ENCODE results near the gene ERBB2. TPM values are rescaled to one million over a fixed set of nuclear protein-coding genes. Genes with fewer than 3 reads are reported as not detected.

ERBB2 gene
- total and polyA plus RNA-seq, 2 experiments from 2014 or later, result 46.2 to 196 TPM

- TF ChIP-seq REST (IDR thresholded peaks at IDR 0.05; ENCODE audit: unreplicated experiment) (no peak), ZNF331 (CRISPR knock-in tag; IDR thresholded peaks at IDR 0.05; ENCODE audit: low read depth) (no peak), ETS1 (IDR thresholded peaks at IDR 0.05) (no peak), POLR2AphosphoS5 (IDR thresholded peaks at IDR 0.05; ENCODE audit: low read depth) (no peak), EZH2 (IDR thresholded peaks at IDR 0.05; ENCODE audit: low read depth, unreplicated experiment) (no peak), STAT1 (IDR thresholded peaks at IDR 0.05; ENCODE audit: unreplicated experiment) (no peak)
Measured at GRCh38 chr17:39651923-39652586, 47.8 kb upstream of the ERBB2 start (continued).

GRCh38 chr17:39652587-39653315 lies 47.1 kb upstream of the ERBB2 start:
- Histone ChIP-seq H3K4me2 (peak overlapping the region; percentile 43; the same call in 1 of the 2 replicates), H3K27ac (ENCODE audit: low read depth) (peak overlapping the region; percentile 55; the same call in 1 of the 2 replicates), H3K4me1 (ENCODE audit: insufficient read depth) (peaks cover 18% of the 10 kb centered on the region), H3K9me2 (ENCODE audit: insufficient read depth) (no peaks in the 10 kb centered on the region), H3K36me3 (ENCODE audit: insufficient read depth) (no peaks in the 10 kb centered on the region), H3F3A (replicated peaks; ENCODE audit: low read depth) (peaks cover 13% of the 10 kb centered on the region; the same call in 1 of the 2 replicates), H3K4me3 (no peak overlapping the region), H4K20me1 (replicated peaks; ENCODE audit: insufficient read depth) (peaks cover 10% of the 10 kb centered on the region), H3K27me3 (ENCODE audit: insufficient read depth) (no peaks in the 10 kb centered on the region), H2AFZ (no peak overlapping the region), H3K79me2 (replicated peaks; ENCODE audit: insufficient read depth) (peaks cover 9% of the 10 kb centered on the region; the same call in 1 of the 2 replicates)
- Mint-ChIP-seq H3K9me3 (no peaks in the 10 kb centered on the region; the same call in 2 of the 3 replicates), H3K4me3 (no peak overlapping the region; the same call in 2 of the 3 replicates), H3K27me3 (ENCODE audit: insufficient read depth, low read depth, poor library complexity) (peaks cover 18% of the 10 kb centered on the region), H3K27ac (peak overlapping the region; percentile 93), H3K4me1 (peaks cover 54% of the 10 kb centered on the region), H3K36me3 (ENCODE audit: low read depth) (peaks cover 10% of the 10 kb centered on the region)
- DNase-seq (ENCODE audit: low spot score) (peak; percentile 59), ATAC-seq (peak; percentile 80)
- TF ChIP-seq ZNF462 (CRISPR knock-in tag; IDR thresholded peaks at IDR 0.05) (0 out of 2 replicates have a peak, but pooled peaks have one; percentile 27), EZH2 (IDR thresholded peaks at IDR 0.05; ENCODE audit: low read depth, unreplicated experiment) (no peak)

Data from GM23338 (cell line).